B cell (primary cell): ENCODE data around the gene CKAP5. TPM values are rescaled to one million over a fixed set of nuclear protein-coding genes. Genes with fewer than 3 reads are reported as not detected.

Source experiments
- ATAC-seq: fragments of 200-7000 bp; cut with Tn5 transposase; one replicate; pipeline ENCODE4 v1.10.0; 2021; ENCODE audit warnings: low read depth, mild to moderate bottlenecking, moderate number of reproducible peaks, moderate library complexity
- CTCF ChIA-PET: fragments of 350-600 bp; sonication (Branson Sonifier 250); formaldehyde crosslinking; loops from one replicate; lab custom pipeline; 2021; ENCODE audit warnings: antibody characterized with exemption, inconsistent platforms; lab: Charles Lee
- POLR2A ChIA-PET: fragments of 350-600 bp; sonication (Branson Sonifier 250); formaldehyde crosslinking; loops from one replicate; lab custom pipeline; 2021; ENCODE audit warnings: antibody characterized with exemption; lab: Charles Lee
- DNase-seq: peaks from one replicate; pipeline ENCODE4 v3.0.0; 2013
- H2AFZ ChIP-seq: 2 replicates; pipeline ENCODE4 v1.6.1; 2012; ENCODE audit warnings: mild to moderate bottlenecking, low read depth, low read length; ENCODE audit not compliant: insufficient read depth, poor library complexity, severe bottlenecking
- H3K27ac ChIP-seq, 2 donors: 1 replicate in 1 of 2; 2 replicates in 1 of 2; pipeline ENCODE4 v1.5.1; 2012 to 2013; ENCODE audit warnings: low read length in 2 of 2, mild to moderate bottlenecking in 2 of 2, moderate library complexity in 1 of 2
- H3K27me3 ChIP-seq, 4 experiments: fragments of 200-600 bp in 1 of 4; sonication (generic) in 1 of 4; replicated peaks in 1 of 4; 1 replicate in 2 of 4; 2 replicates in 2 of 4; pipeline versions ENCODE4 v1.6.1 to v1.7.0; 2013 to 2016; ENCODE audit warnings: low read length in 3 of 4, mild to moderate bottlenecking in 2 of 4, mixed read lengths in 1 of 4, moderate library complexity in 1 of 4; ENCODE audit not compliant: insufficient read depth in 4 of 4, control insufficient read depth in 3 of 4; ENCODE audit errors: control extremely low read depth in 1 of 4
- H3K36me3 ChIP-seq, 2 experiments: replicated peaks in 1 of 2; 1 replicate in 1 of 2; 2 replicates in 1 of 2; pipeline versions ENCODE4 v1.6.1 to v1.7.1; 2013; ENCODE audit warnings: low read length in 1 of 2; ENCODE audit not compliant: insufficient read depth in 2 of 2, control insufficient read depth in 1 of 2; ENCODE audit errors: control extremely low read depth in 1 of 2, extremely low read depth in 1 of 2
- H3K4me1 ChIP-seq, 2 donors: fragments of 200-600 bp in 1 of 2; sonication (generic) in 1 of 2; 1 replicate in 1 of 2; 2 replicates in 1 of 2; pipeline versions ENCODE4 v1.5.1 to v1.6.1; 2013 to 2017; ENCODE audit warnings: low read length in 2 of 2; ENCODE audit not compliant: control insufficient read depth in 2 of 2, insufficient read depth in 2 of 2
- H3K4me2 ChIP-seq: replicated peaks from 2 replicates; pipeline ENCODE3; 2012; ENCODE audit warnings: mild to moderate bottlenecking, low read depth, low read length; ENCODE audit not compliant: poor library complexity, severe bottlenecking
- H3K4me3 ChIP-seq, 5 experiments: fragments of 200-600 bp in 1 of 5; sonication (generic) in 1 of 5; 1 replicate in 3 of 5; 2 replicates in 2 of 5; pipeline versions ENCODE4 v1.5.1 to v1.7.0; 2011 to 2016; ENCODE audit warnings: low read length in 4 of 5, mild to moderate bottlenecking in 4 of 5, low read depth in 2 of 5, control low read depth in 1 of 5, moderate library complexity in 1 of 5; ENCODE audit not compliant: insufficient read depth in 1 of 5; ENCODE audit errors: control extremely low read depth in 1 of 5, extremely low read depth in 1 of 5
- H3K79me2 ChIP-seq: fragments of 200-600 bp; sonication (generic); one replicate; pipeline ENCODE4 v1.6.0; 2016; ENCODE audit warnings: low read length; ENCODE audit not compliant: control insufficient read depth, insufficient read depth
- H3K9ac ChIP-seq: fragments of 200-600 bp; sonication (generic); 2 replicates; pipeline ENCODE4 v1.6.1; 2017; ENCODE audit warnings: mild to moderate bottlenecking, low read length, moderate library complexity
- H3K9me3 ChIP-seq, 3 donors: one replicate each; pipeline versions ENCODE4 v1.6.1 to v1.7.1; 2013; ENCODE audit warnings: low read length in 2 of 3; ENCODE audit not compliant: control insufficient read depth in 2 of 3, insufficient read depth in 1 of 3; ENCODE audit errors: control extremely low read depth in 1 of 3
- H4K20me1 ChIP-seq: 2 replicates; pipeline ENCODE4 v1.6.0; 2012; ENCODE audit warnings: mild to moderate bottlenecking, low read length; ENCODE audit not compliant: insufficient read depth, control insufficient read depth, poor library complexity, severe bottlenecking
- H3K27ac Mint-ChIP-seq: one replicate; pipeline ENCODE4 v1.8.0; 2021; ENCODE audit warnings: mixed read lengths
- H3K27me3 Mint-ChIP-seq: one replicate; pipeline ENCODE4 v1.8.0; 2021; ENCODE audit warnings: mixed read lengths
- H3K4me1 Mint-ChIP-seq: one replicate; pipeline ENCODE4 v1.8.0; 2021; ENCODE audit warnings: mixed read lengths
- H3K4me3 Mint-ChIP-seq: one replicate; pipeline ENCODE4 v1.8.0; 2021; ENCODE audit warnings: mixed read lengths
- H3K9me3 Mint-ChIP-seq: one replicate; pipeline ENCODE4 v1.8.0; 2022; ENCODE audit warnings: mixed read lengths; ENCODE audit not compliant: insufficient read depth
- EZH2 ChIP-seq: IDR thresholded peaks from 2 replicates; pipeline ENCODE4 v1.6.1; 2012; ENCODE audit warnings: borderline replicate concordance, low read depth, mild to moderate bottlenecking, moderate library complexity, low read length; ENCODE audit not compliant: insufficient read depth, poor library complexity, severe bottlenecking
- WGBS: methylation state at CpG from one replicate; pipeline ENCODE4 v1.1.5; 2013; ENCODE audit warnings: missing lambda C conversion rate; ENCODE audit not compliant: insufficient coverage; 5-methylcytosine and 5-hydroxymethylcytosine counted together
- intact Hi-C: fragments of 100-400 bp; cut with micrococcal nuclease; formaldehyde crosslinking; loops from one replicate; pipeline ENCODE4 v1.10.0; 2022
- polyA minus RNA-seq: library from RNA; depleted of rRNA, polyadenylated mRNA; stranded (reverse); fragments of >200 nt; gene quantifications from 2 replicates; pipeline ENCODE4 v1.2.3, GENCODE V29; 2012
- polyA plus RNA-seq: library from polyadenylated mRNA; depleted of rRNA; stranded (reverse); fragments of >200 nt; gene quantifications from 2 replicates; pipeline ENCODE4 v1.2.3, GENCODE V29; 2012
- total RNA-seq, 2 donors: library from RNA; stranded (reverse); fragments of 120-200 nt in 1 of 2; gene quantifications; 1 replicate in 1 of 2; 2 replicates in 1 of 2; pipeline versions ENCODE4 v1.2.3 to v1.2.4, GENCODE V29; 2013 to 2022
- TF ChIP-seq, protein P1 (sequence below): fragments of 200-600 bp; IDR thresholded peaks from one replicate; pipeline ENCODE4 v1.8.0; 2022; ENCODE audit warnings: antibody characterized with exemption, mild to moderate bottlenecking

The CKAP5 gene
- total RNA-seq (49.4 and 54.3 TPM in 2 replicates), polyA plus RNA-seq (7.3 and 7.9 TPM in 2 replicates), polyA minus RNA-seq (14.7 and 16.3 TPM in 2 replicates)
- total RNA-seq (2013), result 22.9 TPM

- Mint-ChIP-seq H3K4me1 (peaks cover 31% of the 10 kb centered on the region), H3K4me3 (peak within 1 kb of the TSS; percentile 97), H3K27me3 (no peaks in the 10 kb centered on the region), H3K9me3 (no peaks in the 10 kb centered on the region), H3K27ac (peak within 1 kb of the TSS; percentile 97)
- Histone ChIP-seq H3K4me1 (peaks cover 12 to 15% of the 10 kb centered on the region in 2 donors), H2AFZ (peak within 1 kb of the TSS; percentile 99), H3K4me3 (peak within 1 kb of the TSS; percentile 36 to 89 (median 83)), H3K36me3 (no peaks in the 10 kb centered on the region), H3K4me2 (peak within 1 kb of the TSS; percentile 82), H3K27me3 (no peaks in the 10 kb centered on the region), H3K79me2 (peaks cover 42% of the 10 kb centered on the region), H3K27ac (peak within 1 kb of the TSS; percentile 65 to 67), H4K20me1 (peaks cover 19% of the 10 kb centered on the region), H3K9ac (peak within 1 kb of the TSS; percentile 87), H3K9me3 (no peaks in the 10 kb centered on the region)
- TF ChIP-seq, protein P1, sequence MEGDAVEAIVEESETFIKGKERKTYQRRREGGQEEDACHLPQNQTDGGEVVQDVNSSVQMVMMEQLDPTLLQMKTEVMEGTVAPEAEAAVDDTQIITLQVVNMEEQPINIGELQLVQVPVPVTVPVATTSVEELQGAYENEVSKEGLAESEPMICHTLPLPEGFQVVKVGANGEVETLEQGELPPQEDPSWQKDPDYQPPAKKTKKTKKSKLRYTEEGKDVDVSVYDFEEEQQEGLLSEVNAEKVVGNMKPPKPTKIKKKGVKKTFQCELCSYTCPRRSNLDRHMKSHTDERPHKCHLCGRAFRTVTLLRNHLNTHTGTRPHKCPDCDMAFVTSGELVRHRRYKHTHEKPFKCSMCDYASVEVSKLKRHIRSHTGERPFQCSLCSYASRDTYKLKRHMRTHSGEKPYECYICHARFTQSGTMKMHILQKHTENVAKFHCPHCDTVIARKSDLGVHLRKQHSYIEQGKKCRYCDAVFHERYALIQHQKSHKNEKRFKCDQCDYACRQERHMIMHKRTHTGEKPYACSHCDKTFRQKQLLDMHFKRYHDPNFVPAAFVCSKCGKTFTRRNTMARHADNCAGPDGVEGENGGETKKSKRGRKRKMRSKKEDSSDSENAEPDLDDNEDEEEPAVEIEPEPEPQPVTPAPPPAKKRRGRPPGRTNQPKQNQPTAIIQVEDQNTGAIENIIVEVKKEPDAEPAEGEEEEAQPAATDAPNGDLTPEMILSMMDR, result no peak
- no peak for TF ChIP-seq EZH2
- intact Hi-C loops, result loop anchor here (1.0 to 5.0 kb wide), 5 partner anchors 20 to 580 kb away; partner anchors contain the start of genes ARHGAP1, LRP4 and PSMC3
- POLR2A ChIA-PET, result interaction anchor here (1.3 kb wide), 1 partner anchor 19 kb away, joined by 3 read pairs; no protein-coding TSS in a partner anchor
- WGBS, result under 1% methylated on average over 83 of the region's 83 CpGs
- ATAC-seq (peak; percentile 89), DNase-seq (peak; percentile 91)
- CTCF ChIA-PET, result interaction anchor here (2.3 kb wide), 1 partner anchor 19 kb away, joined by 5 read pairs; no protein-coding TSS in a partner anchor
These were observed at the start of gene CKAP5 for GRCh38 chr11:46845740-46846509. CKAP5 (minus strand) TSS chr11:46846280; CDS start chr11:46821231, 25,049 bp downstream.

- Mint-ChIP-seq H3K4me3 (no peak overlapping the region), H3K27ac (no peak overlapping the region), H3K4me1 (no peaks in the 10 kb centered on the region), H3K9me3 (no peaks in the 10 kb centered on the region), H3K27me3 (no peaks in the 10 kb centered on the region)
- Histone ChIP-seq H3K9ac (no peak overlapping the region), H3K27ac (no peak overlapping the region), H3K27me3 (no peaks in the 10 kb centered on the region), H3K79me2 (no peaks in the 10 kb centered on the region), H3K36me3 (no peaks in the 10 kb centered on the region), H4K20me1 (no peaks in the 10 kb centered on the region), H3K4me2 (no peak overlapping the region), H3K4me3 (no peak overlapping the region), H3K9me3 (no peaks in the 10 kb centered on the region), H2AFZ (no peak overlapping the region), H3K4me1 (no peaks in the 10 kb centered on the region)
- 93% methylated on average over 10 of the region's 10 CpGs for WGBS
- DNase-seq, result no peak
- intact Hi-C loops, result no loop called here
- no peak for TF ChIP-seq EZH2
- TF ChIP-seq, protein P1, result no peak
- POLR2A ChIA-PET, result no interaction called here
- no peak for ATAC-seq
- CTCF ChIA-PET, result interaction anchor here (1.0 to 3.3 kb wide), 3 partner anchors 8 to 265 kb away, joined by 3 to 16 read pairs (median 5); no protein-coding TSS in a partner anchor
These were observed 49.7 kb upstream of the CKAP5 start for GRCh38 chr11:46895821-46896220.
